IMR-90 (cell line): ENCODE measurements around the gene NT5M.

Experiments used
- BHLHE40 ChIP-seq: fragments of 150-350 bp; IDR thresholded peaks from 2 replicates; pipeline ENCODE4 v1.6.1; 2016; ENCODE audit warnings: mild to moderate bottlenecking, low read depth, low read length
- CEBPB ChIP-seq: IDR thresholded peaks from 2 replicates; pipeline ENCODE4 v1.6.1; 2012; ENCODE audit warnings: low read depth, low read length, improper control_type of control experiment
- FOS ChIP-seq: fragments of 150-350 bp; IDR thresholded peaks from 2 replicates; pipeline ENCODE4 v1.6.1; 2016; ENCODE audit warnings: low read depth, low read length
- MAFK ChIP-seq: IDR thresholded peaks from 2 replicates; pipeline ENCODE4 v1.6.1; 2012; ENCODE audit warnings: low read depth, low read length, improper control_type of control experiment
- MAZ ChIP-seq: IDR thresholded peaks from 2 replicates; pipeline ENCODE4 v1.6.1; 2012; ENCODE audit warnings: low read depth, mild to moderate bottlenecking, low read length, improper control_type of control experiment, moderate library complexity, borderline replicate concordance
- MXI1 ChIP-seq: IDR thresholded peaks from 2 replicates; pipeline ENCODE4 v1.6.1; 2012; ENCODE audit warnings: low read depth, mild to moderate bottlenecking, low read length, moderate library complexity, borderline replicate concordance
- NFE2L2 ChIP-seq: fragments of 150-350 bp; IDR thresholded peaks from 2 replicates; pipeline ENCODE4 v1.6.1; 2016; ENCODE audit warnings: low read depth, mild to moderate bottlenecking, low read length
- POLR2A ChIP-seq: IDR thresholded peaks from 2 replicates; pipeline ENCODE4 v1.6.1; 2012; ENCODE audit warnings: mild to moderate bottlenecking, low read depth, low read length
- RAD21 ChIP-seq: IDR thresholded peaks from 2 replicates; pipeline ENCODE4 v1.6.1; 2012; ENCODE audit warnings: low read length, improper control_type of control experiment
- RFX5 ChIP-seq: IDR thresholded peaks from 2 replicates; pipeline ENCODE4 v1.8.0; 2012; ENCODE audit warnings: low read depth, mild to moderate bottlenecking, low read length, moderate library complexity
- SMC3 ChIP-seq: fragments of 150-350 bp; IDR thresholded peaks from 2 replicates; pipeline ENCODE4 v1.6.1; 2016; ENCODE audit warnings: low read depth, mild to moderate bottlenecking, antibody characterized with exemption, low read length, moderate library complexity
- TF ChIP-seq, protein P1 (sequence below): conservative IDR thresholded peaks from 2 replicates; pipeline ENCODE4 v1.5.1; 2012; ENCODE audit warnings: mild to moderate bottlenecking, low read depth, low read length, improper control_type of control experiment
- TF ChIP-seq, protein P2 (sequence below): fragments of 150-350 bp; IDR thresholded peaks from 2 replicates; pipeline ENCODE4 v1.6.1; 2017; ENCODE audit warnings: mild to moderate bottlenecking, antibody characterized with exemption, low read length, low read depth

DNA sequence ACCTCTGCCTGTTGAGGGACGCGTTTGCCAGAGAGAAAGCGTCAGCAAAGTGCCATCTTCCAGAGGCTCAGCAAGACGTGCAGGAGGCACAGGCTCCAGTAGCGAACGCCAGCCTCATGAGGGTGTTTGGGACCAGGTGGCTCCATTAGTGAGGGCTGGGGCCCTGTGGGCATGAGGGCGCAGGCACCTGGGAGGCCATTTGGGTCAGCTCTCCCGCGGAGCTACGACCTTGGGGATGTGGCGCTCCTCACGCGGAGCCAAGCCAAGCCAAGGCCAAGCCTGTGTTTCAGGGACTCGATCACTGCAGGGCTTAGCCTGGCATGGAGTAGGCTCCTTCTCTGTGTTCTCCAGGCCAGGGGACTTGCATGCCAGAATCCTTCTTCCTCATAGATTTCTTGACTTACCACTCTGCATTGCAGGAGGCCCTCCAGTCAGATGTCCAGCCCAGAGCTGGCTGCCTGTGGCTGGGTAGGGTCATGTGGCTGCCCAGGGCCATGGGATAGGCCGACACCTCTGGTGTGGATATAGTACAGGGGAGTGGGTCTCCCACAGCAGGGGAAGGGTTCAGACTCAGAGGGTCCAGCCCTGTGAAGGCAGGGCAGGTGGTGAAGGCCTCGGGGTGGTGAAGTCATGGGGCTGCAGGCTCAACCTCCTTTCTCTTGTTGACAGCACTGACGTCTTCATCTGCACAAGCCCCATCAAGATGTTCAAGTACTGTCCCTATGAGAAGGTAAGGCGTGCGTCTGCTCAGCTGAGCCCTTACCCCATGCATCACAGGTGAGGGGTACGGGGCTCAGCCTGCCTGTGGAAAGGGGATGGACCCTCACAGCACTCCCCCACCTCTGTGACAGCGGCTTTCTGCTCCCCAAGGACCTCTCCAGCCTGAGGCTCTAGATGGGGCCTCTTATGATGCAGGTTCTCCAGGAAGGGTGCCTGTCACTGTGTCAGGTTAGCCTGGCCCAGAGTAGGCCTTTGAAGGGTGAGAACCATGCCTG lies 19.6 kb downstream of the NT5M start:
- no peak for TF ChIP-seq POLR2A
- TF ChIP-seq CEBPB: no peak
- no peak for TF ChIP-seq RFX5
- no peak for TF ChIP-seq BHLHE40
- TF ChIP-seq, protein P1, sequence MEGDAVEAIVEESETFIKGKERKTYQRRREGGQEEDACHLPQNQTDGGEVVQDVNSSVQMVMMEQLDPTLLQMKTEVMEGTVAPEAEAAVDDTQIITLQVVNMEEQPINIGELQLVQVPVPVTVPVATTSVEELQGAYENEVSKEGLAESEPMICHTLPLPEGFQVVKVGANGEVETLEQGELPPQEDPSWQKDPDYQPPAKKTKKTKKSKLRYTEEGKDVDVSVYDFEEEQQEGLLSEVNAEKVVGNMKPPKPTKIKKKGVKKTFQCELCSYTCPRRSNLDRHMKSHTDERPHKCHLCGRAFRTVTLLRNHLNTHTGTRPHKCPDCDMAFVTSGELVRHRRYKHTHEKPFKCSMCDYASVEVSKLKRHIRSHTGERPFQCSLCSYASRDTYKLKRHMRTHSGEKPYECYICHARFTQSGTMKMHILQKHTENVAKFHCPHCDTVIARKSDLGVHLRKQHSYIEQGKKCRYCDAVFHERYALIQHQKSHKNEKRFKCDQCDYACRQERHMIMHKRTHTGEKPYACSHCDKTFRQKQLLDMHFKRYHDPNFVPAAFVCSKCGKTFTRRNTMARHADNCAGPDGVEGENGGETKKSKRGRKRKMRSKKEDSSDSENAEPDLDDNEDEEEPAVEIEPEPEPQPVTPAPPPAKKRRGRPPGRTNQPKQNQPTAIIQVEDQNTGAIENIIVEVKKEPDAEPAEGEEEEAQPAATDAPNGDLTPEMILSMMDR: no peak
- TF ChIP-seq SMC3: no peak
- no peak for TF ChIP-seq MAZ
- no peak for TF ChIP-seq NFE2L2
- no peak for TF ChIP-seq RAD21
- no peak for TF ChIP-seq MXI1
- TF ChIP-seq, protein P2, sequence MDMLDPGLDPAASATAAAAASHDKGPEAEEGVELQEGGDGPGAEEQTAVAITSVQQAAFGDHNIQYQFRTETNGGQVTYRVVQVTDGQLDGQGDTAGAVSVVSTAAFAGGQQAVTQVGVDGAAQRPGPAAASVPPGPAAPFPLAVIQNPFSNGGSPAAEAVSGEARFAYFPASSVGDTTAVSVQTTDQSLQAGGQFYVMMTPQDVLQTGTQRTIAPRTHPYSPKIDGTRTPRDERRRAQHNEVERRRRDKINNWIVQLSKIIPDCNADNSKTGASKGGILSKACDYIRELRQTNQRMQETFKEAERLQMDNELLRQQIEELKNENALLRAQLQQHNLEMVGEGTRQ: no peak
- no peak for TF ChIP-seq FOS
- no peak for TF ChIP-seq MAFK
